MM.1S (cell line): ENCODE results near the gene SLC2A5.

ENCODE experiments used
- DNase-seq: peaks from one replicate; pipeline ENCODE4 v3.0.0-alpha.2; 2015
- H2AFZ ChIP-seq: fragments of 300-600 bp; sonication (generic); 2 replicates; pipeline ENCODE4 v1.6.0; 2016; ENCODE audit warnings: antibody characterized with exemption, low read length
- H3F3A ChIP-seq: fragments of 300-600 bp; sonication (generic); 2 replicates; pipeline ENCODE4 v1.6.1; 2016; ENCODE audit warnings: mild to moderate bottlenecking, antibody characterized with exemption, low read length, moderate library complexity, mixed read lengths; ENCODE audit not compliant: insufficient read depth
- H3K27ac ChIP-seq: fragments of 300-600 bp; sonication (generic); 2 replicates; pipeline ENCODE4 v1.5.1; 2016; ENCODE audit warnings: mild to moderate bottlenecking, low read length
- H3K27me3 ChIP-seq: fragments of 300-600 bp; sonication (generic); replicated peaks from 2 replicates; pipeline ENCODE4 v1.6.0; 2016; ENCODE audit warnings: low read length; ENCODE audit not compliant: insufficient read depth
- H3K36me3 ChIP-seq: fragments of 300-600 bp; sonication (generic); replicated peaks from 2 replicates; pipeline ENCODE4 v1.6.1; 2016; ENCODE audit warnings: mild to moderate bottlenecking, low read length, mixed read lengths; ENCODE audit not compliant: insufficient read depth
- H3K4me1 ChIP-seq: fragments of 300-600 bp; sonication (generic); 2 replicates; pipeline ENCODE4 v1.6.1; 2016; ENCODE audit warnings: low read length, mixed read lengths
- H3K4me2 ChIP-seq: fragments of 300-600 bp; sonication (generic); 2 replicates; pipeline ENCODE4 v1.6.0; 2016; ENCODE audit warnings: low read depth, low read length
- H3K4me3 ChIP-seq: fragments of 300-600 bp; sonication (generic); 2 replicates; pipeline ENCODE4 v1.5.1; 2016; ENCODE audit warnings: low read length, mixed read lengths
- H3K79me2 ChIP-seq: fragments of 300-600 bp; sonication (generic); 2 replicates; pipeline ENCODE4 v1.6.1; 2016; ENCODE audit warnings: mixed run types, low read length, mixed read lengths
- H3K9ac ChIP-seq: fragments of 300-600 bp; sonication (generic); 2 replicates; pipeline ENCODE4 v1.6.1; 2016; ENCODE audit warnings: low read length, mixed read lengths
- H3K9me2 ChIP-seq: fragments of 300-600 bp; sonication (generic); replicated peaks from 2 replicates; pipeline ENCODE4 v1.6.1; 2016; ENCODE audit warnings: mild to moderate bottlenecking, low read length, mixed read lengths; ENCODE audit not compliant: insufficient read depth
- H3K9me3 ChIP-seq: fragments of 300-600 bp; sonication (generic); replicated peaks from 2 replicates; pipeline ENCODE4 v1.6.1; 2016; ENCODE audit warnings: mild to moderate bottlenecking, low read length, mixed read lengths; ENCODE audit not compliant: insufficient read depth
- H4K20me1 ChIP-seq: fragments of 300-600 bp; sonication (generic); 2 replicates; pipeline ENCODE4 v1.6.1; 2016; ENCODE audit warnings: mild to moderate bottlenecking, low read length, moderate library complexity, mixed read lengths; ENCODE audit not compliant: insufficient read depth
- CTCF ChIP-seq: fragments of 300-600 bp; sonication (generic); IDR thresholded peaks from 2 replicates; pipeline ENCODE4 v1.5.1; 2016; ENCODE audit warnings: antibody characterized with exemption, low read length, mixed read lengths
- EZH2 ChIP-seq: fragments of 300-600 bp; sonication (generic); optimal IDR thresholded peaks from 2 replicates; pipeline ENCODE3; 2017; ENCODE audit warnings: low read depth, mild to moderate bottlenecking, antibody characterized with exemption, low read length, mixed read lengths
- EZH2phosphoT487 ChIP-seq: fragments of 300-600 bp; sonication (generic); IDR thresholded peaks from 2 replicates; pipeline ENCODE4 v1.6.1; 2018; ENCODE audit warnings: antibody characterized with exemption, low read length

SLC2A5 gene

GRCh38 chr1:9018333-9018732, 51.1 kb downstream of the SLC2A5 start:
- H4K20me1 ChIP-seq: no peaks in the 10 kb centered on the region
- no peak for TF ChIP-seq EZH2
- no peak for TF ChIP-seq EZH2phosphoT487
- TF ChIP-seq CTCF: no peak
- H3F3A ChIP-seq: 0 out of 2 replicates have a peak, but pooled peaks cover 5% of the 10 kb centered on the region
- H3K27me3 ChIP-seq: peaks cover 28% of the 10 kb centered on the region
- no peaks in the 10 kb centered on the region for H3K36me3 ChIP-seq
- no peak overlapping the region for H3K4me3 ChIP-seq
- H3K79me2 ChIP-seq: no peaks in the 10 kb centered on the region
- H3K4me1 ChIP-seq: peaks cover 7% of the 10 kb centered on the region
- H3K9me2 ChIP-seq: no peaks in the 10 kb centered on the region
- no peak overlapping the region for H3K4me2 ChIP-seq
- no peak for DNase-seq
- H3K9ac ChIP-seq: no peak overlapping the region
- no peak overlapping the region for H3K27ac ChIP-seq
- H3K9me3 ChIP-seq: no peaks in the 10 kb centered on the region
- H2AFZ ChIP-seq: no peak overlapping the region

GRCh38 chr1:9016455-9016854, 53.0 kb downstream of the SLC2A5 start:
- Histone ChIP-seq H3K27me3 (peaks cover 33% of the 10 kb centered on the region), H4K20me1 (no peaks in the 10 kb centered on the region), H3K4me1 (no peaks in the 10 kb centered on the region), H3K36me3 (no peaks in the 10 kb centered on the region), H3K9me3 (no peaks in the 10 kb centered on the region), H2AFZ (no peak overlapping the region), H3K9ac (no peak overlapping the region), H3K79me2 (no peaks in the 10 kb centered on the region), H3K27ac (no peak overlapping the region), H3K9me2 (no peaks in the 10 kb centered on the region), H3K4me3 (no peak overlapping the region), H3K4me2 (no peak overlapping the region), H3F3A (no peaks in the 10 kb centered on the region)
- no peak for TF ChIP-seq EZH2
- TF ChIP-seq EZH2phosphoT487: no peak
- TF ChIP-seq CTCF: no peak
- DNase-seq: no peak

- Histone ChIP-seq H3K4me3 (no peak overlapping the region), H3K9ac (no peak overlapping the region), H3K27me3 (peaks cover 29% of the 10 kb centered on the region), H3K4me1 (peaks cover 3% of the 10 kb centered on the region; the same call in 1 of the 2 replicates), H3F3A (no peaks in the 10 kb centered on the region), H3K9me2 (no peaks in the 10 kb centered on the region), H3K79me2 (no peaks in the 10 kb centered on the region), H4K20me1 (no peaks in the 10 kb centered on the region), H3K27ac (no peak overlapping the region), H2AFZ (no peak overlapping the region), H3K4me2 (no peak overlapping the region), H3K36me3 (no peaks in the 10 kb centered on the region), H3K9me3 (no peaks in the 10 kb centered on the region)
- TF ChIP-seq EZH2: no peak
- TF ChIP-seq EZH2phosphoT487: no peak
- TF ChIP-seq CTCF: no peak
- no peak for DNase-seq
Measured at GRCh38 chr1:9014475-9015375, 54.7 kb downstream of the SLC2A5 start.
